ENCODE data around the gene NANS. TPM values are rescaled to one million over a fixed set of nuclear protein-coding genes. Genes with fewer than 3 reads are reported as not detected.
"Not testable (repeated sequence)": the region's sequence is repeated elsewhere in the genome, so short reads cannot be mapped to it uniquely, and the experiment has no call there.

Gene NANS
- polyA plus RNA-seq, 4 donors: 57.0 to 120 (median 75.6) TPM

GRCh38 chr9:98130060-98130459 is 73.5 kb downstream of the NANS start:
- peaks cover 9 to 95% (median 36%) of the 10 kb centered on the region in 3 donors for H3K36me3 ChIP-seq (ENCODE audit: control insufficient read depth in 3 of 3, insufficient read depth in 2 of 3, low read depth in 1 of 3, low read length in 3 of 3)
- not testable (repeated sequence) for H3K27me3 ChIP-seq (ENCODE audit: control insufficient read depth in 3 of 3, insufficient read depth in 3 of 3, low read length in 3 of 3); H3K4me1 ChIP-seq (ENCODE audit: control insufficient read depth in 3 of 3, insufficient read depth in 2 of 3, low read depth in 1 of 3, low read length in 2 of 3); FAIRE-seq; DNase-seq; H3K4me3 ChIP-seq (ENCODE audit: low read depth in 1 of 3, low read length in 3 of 3); H3K9me3 ChIP-seq (ENCODE audit: control insufficient read depth in 2 of 2, insufficient read depth in 1 of 2, low read depth in 1 of 2, low read length in 1 of 2); H3K27ac ChIP-seq (ENCODE audit: low read depth in 1 of 3, low read length in 2 of 3)
- 94 to 99% (median 95%) methylated on average over 4 of the region's 4 CpGs for WGBS, 3 donors

- Histone ChIP-seq H3K36me3 (ENCODE audit: control insufficient read depth in 3 of 3, insufficient read depth in 2 of 3, low read depth in 1 of 3, low read length in 3 of 3) (peaks cover 9 to 98% (median 42%) of the 10 kb centered on the region in 3 donors), H3K27me3 (ENCODE audit: control insufficient read depth in 3 of 3, insufficient read depth in 3 of 3, low read length in 3 of 3) (no peaks in the 10 kb centered on the region), H3K9me3 (ENCODE audit: control insufficient read depth in 2 of 2, insufficient read depth in 1 of 2, low read depth in 1 of 2, low read length in 1 of 2) (no peaks in the 10 kb centered on the region), H3K4me3 (ENCODE audit: low read depth in 1 of 3, low read length in 3 of 3) (no peak overlapping the region), H3K4me1 (ENCODE audit: control insufficient read depth in 3 of 3, insufficient read depth in 2 of 3, low read depth in 1 of 3, low read length in 2 of 3) (no peaks in the 10 kb centered on the region), H3K27ac (ENCODE audit: low read depth in 1 of 3, low read length in 2 of 3) (no peak overlapping the region)
- FAIRE-seq: no peak
- WGBS, 3 donors: 88 to 95% (median 90%) methylated on average over 12 to 13 of the region's 13 CpGs
- no peak for DNase-seq
Observed at GRCh38 chr9:98130576-98131228, 74.2 kb downstream of the NANS start.

GRCh38 chr9:98132158-98132557 is 75.6 kb downstream of the NANS start:
- Histone ChIP-seq H3K27me3 (ENCODE audit: control insufficient read depth in 3 of 3, insufficient read depth in 3 of 3, low read length in 3 of 3) (no peaks in the 10 kb centered on the region), H3K9me3 (ENCODE audit: control insufficient read depth in 2 of 2, insufficient read depth in 1 of 2, low read depth in 1 of 2, low read length in 1 of 2) (no peaks in the 10 kb centered on the region), H3K4me1 (ENCODE audit: control insufficient read depth in 3 of 3, insufficient read depth in 2 of 3, low read depth in 1 of 3, low read length in 2 of 3) (no peaks in the 10 kb centered on the region), H3K4me3 (ENCODE audit: low read depth in 1 of 3, low read length in 3 of 3) (no peak overlapping the region), H3K36me3 (ENCODE audit: control insufficient read depth in 3 of 3, insufficient read depth in 2 of 3, low read depth in 1 of 3, low read length in 3 of 3) (peaks cover 5 to 93% (median 40%) of the 10 kb centered on the region in 3 donors), H3K27ac (ENCODE audit: low read depth in 1 of 3, low read length in 2 of 3) (no peak overlapping the region)
- WGBS, 3 donors: 91 to 96% (median 94%) methylated on average over 9 of the region's 9 CpGs
- FAIRE-seq (no peak), DNase-seq (no peak)

Other genes starting within 250 kb of the NANS start
- under 1 TPM in 1 of 4 donors, not detected in 3; 0.03 TPM for gene FOXE1, start 203.5 kb upstream of the NANS start, polyA plus RNA-seq
- 10 to 100 TPM in 2 of 4 donors, 1 to 10 TPM in 2; 6.2 to 21.7 (median 10.0) TPM for gene TRMO, start 134.2 kb upstream of the NANS start, polyA plus RNA-seq
- under 1 TPM in 2 of 4 donors, not detected in 2; 0.03 to 0.74 TPM for gene HEMGN, start 118.6 kb upstream of the NANS start, polyA plus RNA-seq
- 100 to 1,000 TPM; 106 to 263 (median 182) TPM for gene ANP32B, start 73.4 kb upstream of the NANS start, polyA plus RNA-seq
- gene TRIM14, start 62.5 kb downstream of the NANS start, polyA plus RNA-seq: 10 to 100 TPM; 20.5 to 47.1 (median 32.9) TPM
- gene CORO2A, start 135.9 kb downstream of the NANS start, polyA plus RNA-seq: 10 to 100 TPM; 35.1 to 68.2 (median 51.2) TPM
- 10 to 100 TPM; 12.2 to 42.0 (median 28.0) TPM for gene TBC1D2, start 198.9 kb downstream of the NANS start, polyA plus RNA-seq

All from small intestine (tissue), 7 donors.